Activated CD8-positive, alpha-beta memory T cell treated with anti-CD3 and anti-CD28 coated beads, Interleukin-2, amount 50 U/mL, for 48 hours (primary cell): ENCODE data around the gene GPT2.

Experiments
- DNase-seq: peaks from one replicate; pipeline ENCODE4 v3.0.0-alpha.2; 2020

The GPT2 gene

GRCh38 chr16:46883690-46884512 is at the start of gene GPT2:
Gene GPT2, plus strand, starts transcription at chr16:46884362. Its CDS starts 354 bp downstream, at chr16:46884716.
- DNase-seq: peak; percentile 92

GRCh38 chr16:46836534-46837530 is 47.3 kb upstream of the GPT2 start:
- no peak for DNase-seq

- no peak for DNase-seq
Measured at GRCh38 chr16:46839986-46840443, 44.1 kb upstream of the GPT2 start.

GRCh38 chr16:46842192-46842895 is 41.8 kb upstream of the GPT2 start:
- DNase-seq: no peak

- DNase-seq: no peak
Measured at GRCh38 chr16:46843898-46844642, 40.1 kb upstream of the GPT2 start.

GRCh38 chr16:46844771-46845170 is 39.4 kb upstream of the GPT2 start:
- no peak for DNase-seq

GRCh38 chr16:46845952-46846351 is 38.2 kb upstream of the GPT2 start:
- no peak for DNase-seq

GRCh38 chr16:46848768-46849764 is 35.1 kb upstream of the GPT2 start:
- DNase-seq: no peak

- no peak for DNase-seq
Measured at GRCh38 chr16:46850619-46851555, 33.3 kb upstream of the GPT2 start.

- no peak for DNase-seq
Measured at GRCh38 chr16:46852130-46852529, 32.0 kb upstream of the GPT2 start.

GRCh38 chr16:46853713-46854443 is 30.3 kb upstream of the GPT2 start:
- peak; percentile 76 for DNase-seq

GRCh38 chr16:46854846-46855245 is 29.3 kb upstream of the GPT2 start:
- DNase-seq: no peak

GRCh38 chr16:46855389-46855788 is 28.8 kb upstream of the GPT2 start:
- no peak for DNase-seq

GRCh38 chr16:46857368-46857945 is 26.7 kb upstream of the GPT2 start:
- DNase-seq: no peak

- DNase-seq: no peak
Measured at GRCh38 chr16:46858151-46858550, 26.0 kb upstream of the GPT2 start.

GRCh38 chr16:46859719-46860152 is 24.4 kb upstream of the GPT2 start:
- peak; percentile 64 for DNase-seq

GRCh38 chr16:46862555-46863447 is 21.4 kb upstream of the GPT2 start:
- DNase-seq: no peak
